Stimulated activated CD8-positive, alpha-beta memory T cell treated with anti-CD3 and anti-CD28 coated beads, Interleukin-12 subunit alpha, Interleukin-12 subunit beta, amount 100 ng/mL, for 24 hours (primary cell): ENCODE results near the gene TEX14.
A peak's percentile ranks its signal among the peaks of the same experiment; 100 is the strongest.
"Not testable (repeated sequence)": the region's sequence is repeated elsewhere in the genome, so short reads cannot be mapped to it uniquely, and the experiment has no call there.

Experiments used
- DNase-seq: peaks from one replicate; pipeline ENCODE4 v3.0.0-alpha.2; 2020; ENCODE audit errors: extremely low read depth

TEX14 gene

DNA sequence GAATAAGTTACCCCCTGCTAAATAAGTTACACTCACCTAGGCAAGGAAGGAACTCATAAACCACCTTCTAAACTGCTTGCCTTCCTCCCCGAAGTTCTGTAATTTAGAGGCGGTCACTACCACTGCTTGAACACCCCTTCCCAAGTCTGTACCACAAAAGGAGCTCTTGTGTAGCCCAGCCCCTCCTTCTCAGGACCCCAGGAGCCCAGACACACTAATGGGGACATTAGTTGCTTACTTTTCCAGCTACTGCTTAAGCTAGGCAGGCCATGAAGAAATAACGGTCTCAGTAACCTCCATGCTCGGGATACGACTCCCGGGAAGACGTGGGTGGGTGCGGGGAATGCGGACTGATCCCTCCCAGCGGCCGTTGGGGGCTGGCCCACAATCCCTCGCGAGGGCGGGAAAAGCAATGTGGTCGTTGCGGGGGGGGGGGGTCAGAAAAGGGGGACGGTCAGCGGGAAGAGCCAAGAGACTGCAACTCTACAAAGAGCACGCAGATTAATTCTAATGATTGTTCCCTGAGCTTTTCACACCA, at the start of gene TEX14:
Gene TEX14, minus strand, starts transcription at position 345 of the 538 bp plus-strand sequence. CDS start 40,044 bp downstream, outside the sequence.
- no peak for DNase-seq

DNA sequence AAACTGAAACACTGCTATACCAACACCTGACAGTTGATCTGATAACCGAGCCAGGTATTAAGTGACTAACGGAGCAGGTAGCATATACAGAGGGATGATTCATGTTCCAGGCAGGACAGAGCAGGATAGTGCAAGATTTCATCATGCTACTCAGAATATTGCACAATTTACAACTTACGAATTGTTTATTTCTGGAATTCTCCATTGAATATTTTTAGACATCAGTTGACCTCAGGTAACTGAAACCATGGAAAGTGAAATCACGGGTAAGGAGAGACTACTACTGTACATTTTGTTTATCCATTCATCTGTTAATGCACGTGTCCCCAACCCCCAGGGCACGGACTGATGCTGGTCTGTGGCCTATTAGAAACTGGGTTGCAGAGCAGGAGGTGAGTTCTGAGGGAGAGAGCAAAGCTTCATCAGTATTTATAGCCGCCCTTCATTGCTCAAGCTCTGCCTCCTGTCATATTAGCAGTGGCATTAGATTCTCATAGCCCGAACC, 49.3 kb upstream of the TEX14 start:
- no peak for DNase-seq

DNA sequence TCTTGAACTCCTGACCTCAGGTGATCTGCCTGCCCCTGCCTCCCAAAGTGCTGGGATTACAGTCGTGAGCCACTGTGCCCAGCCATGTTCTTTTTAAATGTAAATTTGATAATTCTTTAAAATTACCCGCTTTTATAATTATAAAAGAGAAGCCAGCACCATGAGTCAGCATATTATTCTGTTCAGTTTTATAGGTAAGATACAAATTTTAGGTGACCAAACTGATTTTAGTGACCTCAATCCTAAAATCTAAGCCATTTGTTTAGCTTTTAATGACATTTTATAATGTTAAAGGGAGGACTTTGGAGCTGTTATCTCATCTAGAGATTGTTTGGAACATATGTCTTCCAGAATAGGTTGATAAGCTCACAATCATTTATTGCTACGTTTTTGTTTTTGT, 43.0 kb upstream of the TEX14 start:
- no peak for DNase-seq

GRCh38 chr17:58734040-58734439, 42.2 kb upstream of the TEX14 start:
- DNase-seq: no peak

- no peak for DNase-seq
Measured at GRCh38 chr17:58730937-58731336, 39.1 kb upstream of the TEX14 start.

GRCh38 chr17:58728798-58729197, 37.0 kb upstream of the TEX14 start:
- DNase-seq: no peak

DNA sequence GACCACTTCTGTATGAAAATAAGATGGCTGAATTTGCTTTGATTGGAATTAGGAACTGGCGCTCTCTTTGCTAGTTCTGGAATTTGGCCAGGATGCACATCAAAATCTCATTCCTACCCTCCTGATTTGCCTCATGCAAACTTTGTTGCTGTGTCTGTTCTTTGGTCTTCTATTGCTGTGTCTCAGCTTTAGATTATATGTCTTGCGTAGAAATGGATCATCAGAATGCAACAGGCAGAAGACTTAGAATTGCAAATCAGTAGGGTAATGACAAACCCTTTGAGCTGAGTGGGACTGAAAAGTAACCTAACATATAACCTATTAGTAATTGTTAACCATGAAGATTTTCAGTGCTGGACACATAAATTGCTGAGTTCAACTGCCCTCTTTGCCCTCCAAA, 30.9 kb upstream of the TEX14 start:
- DNase-seq: no peak

DNA sequence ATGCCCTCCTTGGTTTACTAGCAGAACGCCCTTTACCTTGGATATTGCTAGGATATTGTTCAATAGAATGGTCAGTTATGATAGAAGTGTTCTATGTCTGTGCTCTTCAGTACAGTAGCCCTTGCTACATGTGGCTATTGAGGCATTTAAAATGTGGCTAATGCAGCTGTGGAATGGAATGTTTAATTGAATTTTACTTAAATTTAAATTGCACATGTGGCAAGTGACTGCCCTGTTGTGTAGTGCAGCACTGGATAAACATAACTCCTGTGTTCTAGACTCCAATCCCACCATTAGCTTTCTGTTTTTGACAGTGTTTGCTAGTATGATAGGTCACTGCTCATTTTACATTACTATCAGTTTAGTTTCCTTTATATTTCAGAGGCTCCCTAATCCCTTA, 30.4 kb upstream of the TEX14 start:
- no peak for DNase-seq

DNA sequence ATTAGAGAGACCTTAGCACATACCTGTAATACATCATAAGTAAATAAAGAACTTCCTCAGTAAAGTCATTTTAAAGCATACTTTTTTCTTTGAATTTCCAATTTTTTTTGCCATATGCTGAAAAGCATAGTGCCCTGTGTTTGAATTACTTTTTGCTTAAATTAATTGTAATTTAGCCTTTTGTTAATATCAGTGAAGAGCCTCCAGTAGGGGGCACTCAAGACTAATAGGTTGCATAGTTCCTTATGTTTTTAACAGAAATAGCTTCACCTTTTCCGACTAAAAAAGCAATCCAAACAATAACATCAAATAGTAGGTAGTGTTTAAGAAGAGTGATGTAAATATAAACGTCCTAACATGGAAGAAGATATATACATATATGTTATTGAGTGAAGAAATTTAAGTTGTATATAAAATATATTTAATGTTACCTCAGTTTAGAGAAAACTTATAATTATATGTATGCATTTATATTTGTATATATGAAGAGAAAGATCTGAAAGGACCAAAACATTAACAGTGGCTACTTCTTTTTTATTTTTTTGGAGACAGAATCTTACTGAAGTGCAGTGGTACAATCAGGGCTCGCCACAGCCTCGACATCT, 19.2 kb upstream of the TEX14 start:
- no peak for DNase-seq

DNA sequence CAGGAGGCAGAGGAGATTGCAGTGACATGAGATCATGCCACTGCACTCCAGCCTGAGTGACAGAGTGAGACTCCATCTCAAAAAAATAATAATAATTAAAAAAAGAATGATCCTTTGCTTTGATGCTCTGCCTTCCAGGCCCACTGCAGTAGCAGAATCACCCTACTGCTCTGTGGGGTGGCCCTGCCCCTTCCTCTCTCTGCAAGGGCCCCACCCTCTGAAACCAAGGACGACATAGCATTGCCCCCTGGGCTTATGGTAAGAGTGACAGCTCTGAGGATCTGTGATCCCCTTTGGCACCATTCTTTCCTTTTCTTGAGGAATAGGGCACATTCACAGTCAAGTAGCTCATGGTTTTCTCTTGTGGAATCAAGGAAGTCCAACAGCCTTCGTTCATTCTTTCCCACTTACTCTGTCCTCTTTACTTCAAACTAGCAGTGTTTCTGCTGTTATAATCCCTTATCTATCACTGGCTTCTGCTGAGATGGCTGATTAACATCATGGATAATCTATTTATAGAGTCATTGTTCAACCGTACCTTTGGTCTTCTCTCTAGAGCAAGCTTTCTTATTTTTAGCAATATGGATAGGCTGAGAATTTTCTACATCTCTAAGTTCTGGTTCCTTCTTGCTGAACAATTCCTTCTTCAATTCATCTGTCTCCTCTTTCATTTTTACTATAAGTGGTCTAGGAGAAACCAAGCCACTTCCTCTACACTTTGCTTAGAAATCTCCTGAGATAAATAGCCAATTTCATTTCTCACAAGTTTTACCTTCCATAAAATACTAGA, 14.7 kb upstream of the TEX14 start:
- no peak for DNase-seq

DNA sequence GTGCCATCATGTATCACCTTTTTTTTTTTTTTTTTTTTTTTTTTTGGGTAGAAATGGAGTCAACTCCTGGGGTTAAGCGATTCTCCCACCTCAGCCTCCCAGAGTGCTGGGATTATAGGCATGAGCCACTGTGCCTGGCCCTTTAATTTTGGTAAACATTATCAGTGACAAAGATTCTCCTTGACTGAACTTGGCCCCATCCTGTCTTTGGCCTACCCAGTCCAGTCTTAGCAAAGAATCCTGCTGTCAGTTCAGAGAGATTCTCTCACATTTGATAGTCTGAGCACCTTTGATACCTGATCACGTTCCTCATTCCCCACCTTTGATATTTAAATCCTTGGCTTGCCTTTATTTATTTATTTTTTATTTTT, 12.1 kb upstream of the TEX14 start:
- no peak for DNase-seq

GRCh38 chr17:58703137-58703915, 11.5 kb upstream of the TEX14 start:
- no peak for DNase-seq

DNA sequence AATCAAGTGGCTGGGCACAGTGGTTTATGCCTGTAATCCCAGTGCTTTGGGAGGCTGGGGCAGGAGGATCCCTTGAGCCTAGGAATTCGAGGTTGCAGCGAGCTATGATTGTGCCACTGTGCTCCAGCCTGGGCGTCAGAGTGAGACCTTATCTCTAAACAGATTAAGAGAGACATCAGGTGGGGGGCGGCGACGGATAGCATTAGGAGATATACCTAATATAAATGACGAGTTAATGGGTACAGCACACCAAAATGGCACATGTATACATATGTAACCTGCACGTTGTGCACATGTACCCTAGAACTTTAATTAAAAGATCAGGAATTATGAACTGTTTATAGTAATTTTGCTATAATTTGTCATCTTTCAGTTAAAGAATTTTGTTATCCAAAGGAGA, 10.9 kb upstream of the TEX14 start:
- DNase-seq: no peak

GRCh38 chr17:58702045-58702476, 10.2 kb upstream of the TEX14 start:
- DNase-seq: no peak

DNA sequence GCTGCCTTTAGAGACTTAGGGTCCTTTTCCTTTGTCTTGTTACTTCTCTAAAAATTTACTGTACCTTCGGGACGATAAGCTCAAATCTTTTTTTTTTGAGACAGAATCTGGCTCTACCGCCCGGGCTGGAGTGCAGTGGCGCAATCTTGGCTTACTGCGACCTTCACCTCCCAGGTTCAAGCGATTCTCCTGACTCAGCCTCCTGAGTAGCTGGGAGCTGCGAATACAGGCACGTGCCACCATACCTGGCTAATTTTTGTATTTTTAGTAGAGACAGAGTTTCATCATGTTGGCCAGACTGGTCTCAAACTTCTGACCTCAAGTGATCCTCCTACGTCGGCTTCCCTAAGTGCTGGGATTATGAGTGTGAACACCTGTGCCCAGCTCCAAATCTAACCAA, 7.9 kb upstream of the TEX14 start:
- DNase-seq: no peak

DNA sequence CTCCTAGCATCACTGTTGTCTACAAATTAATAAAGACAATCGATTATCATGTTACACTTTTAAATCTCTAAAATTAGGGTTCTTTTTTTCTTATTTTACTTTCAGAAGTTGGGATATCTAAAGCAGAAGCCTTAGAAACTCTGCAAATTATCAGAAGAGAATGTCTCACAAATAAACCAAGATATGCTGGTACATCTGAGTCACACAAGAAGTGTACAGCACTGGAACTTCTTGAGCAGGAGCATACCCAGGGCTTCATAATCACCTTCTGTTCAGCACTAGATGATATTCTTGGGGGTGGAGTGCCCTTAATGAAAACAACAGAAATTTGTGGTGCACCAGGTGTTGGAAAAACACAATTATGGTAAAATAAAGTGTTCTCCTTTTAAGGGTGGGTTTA, 3.0 kb upstream of the TEX14 start:
- no peak for DNase-seq

GRCh38 chr17:58694302-58694701, 2.5 kb upstream of the TEX14 start:
- DNase-seq: no peak

GRCh38 chr17:58693751-58694150, 1.9 kb upstream of the TEX14 start:
- DNase-seq: no peak

DNA sequence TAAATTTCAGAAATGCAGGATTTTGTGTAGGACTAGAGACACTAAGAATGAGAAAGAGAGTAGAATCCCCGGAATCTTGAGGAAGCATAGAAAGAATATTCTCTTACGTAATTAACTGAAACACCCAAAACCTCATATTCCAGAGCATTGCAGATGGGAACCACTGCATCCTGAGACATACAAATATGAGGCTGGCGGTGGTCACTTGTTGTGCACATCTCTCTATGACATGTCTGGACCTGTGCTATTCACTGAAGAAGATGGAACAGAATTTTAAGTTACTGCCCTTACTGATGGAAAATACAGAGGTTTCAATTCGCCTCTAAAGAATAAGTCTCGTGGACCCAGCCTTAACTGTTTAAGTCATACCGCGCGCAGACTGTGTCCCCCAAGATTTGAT, 1.4 kb upstream of the TEX14 start:
- DNase-seq: no peak

GRCh38 chr17:58692239-58693055, 602 bp upstream of the TEX14 start, which contains the start of gene RAD51C:
Gene RAD51C (plus strand): TSS chr17:58692602. CDS start chr17:58692644, 42 bp downstream.
- peak; percentile 72 for DNase-seq

- not testable (repeated sequence) for DNase-seq
Measured at GRCh38 chr17:58690033-58690432, 1.8 kb downstream of the TEX14 start.
